Skin of body (tissue), 2 donors: Measurements from ENCODE around the gene ADCY7. TPM values are rescaled to one million over a fixed set of nuclear protein-coding genes. Genes with fewer than 3 reads are reported as not detected.

Experiments
- DNase-seq: peaks from one replicate; lab custom pipeline; 2025; lab: John Stamatoyannopoulos, UW
- total RNA-seq: library from RNA; depleted of rRNA; stranded (reverse); fragments of >200 nt; gene quantifications from one replicate; pipeline ENCODE4 v1.2.3, GENCODE V29; 2014

ADCY7 gene
- total RNA-seq, 1 donor from 2014 or later: 13.6 TPM

DNA sequence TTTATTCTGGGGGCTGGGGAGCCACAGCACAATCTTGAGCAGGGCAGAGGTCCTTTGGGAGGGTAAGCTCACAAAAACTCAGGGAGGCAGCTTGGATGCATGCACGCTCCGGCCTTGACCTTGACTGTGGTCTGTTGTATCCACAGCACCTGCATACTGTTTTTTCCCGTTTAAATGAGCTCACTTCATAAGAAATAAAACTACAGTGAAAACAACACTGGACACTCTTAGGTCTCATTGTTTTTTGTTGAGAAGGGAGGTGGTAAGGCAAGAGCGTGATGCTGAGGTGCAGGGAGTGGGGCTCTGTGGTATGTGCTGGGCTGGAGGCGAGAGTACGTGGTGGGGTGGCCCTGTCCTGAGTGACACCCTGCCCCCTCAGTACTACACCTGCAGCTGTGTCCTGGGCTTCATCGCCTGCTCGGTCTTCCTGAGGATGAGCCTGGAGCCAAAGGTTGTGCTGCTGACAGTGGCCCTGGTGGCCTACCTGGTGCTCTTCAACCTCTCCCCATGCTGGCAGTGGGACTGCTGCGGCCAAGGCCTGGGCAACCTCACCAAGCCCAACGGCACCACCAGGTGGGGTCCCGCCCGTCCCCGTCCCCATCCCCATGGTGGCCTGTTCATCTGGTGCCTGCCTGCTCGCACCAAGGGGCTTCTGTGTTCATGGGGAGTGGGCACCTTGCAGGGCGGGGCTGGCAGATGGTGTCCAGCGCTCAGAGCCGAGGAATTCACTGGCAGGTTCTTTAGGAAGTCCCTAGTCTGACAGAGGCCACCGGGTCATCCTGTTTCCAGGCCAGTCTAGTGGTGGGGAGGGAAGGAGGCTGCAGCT is 44.2 kb downstream of the ADCY7 start:
- no peak for DNase-seq

DNA sequence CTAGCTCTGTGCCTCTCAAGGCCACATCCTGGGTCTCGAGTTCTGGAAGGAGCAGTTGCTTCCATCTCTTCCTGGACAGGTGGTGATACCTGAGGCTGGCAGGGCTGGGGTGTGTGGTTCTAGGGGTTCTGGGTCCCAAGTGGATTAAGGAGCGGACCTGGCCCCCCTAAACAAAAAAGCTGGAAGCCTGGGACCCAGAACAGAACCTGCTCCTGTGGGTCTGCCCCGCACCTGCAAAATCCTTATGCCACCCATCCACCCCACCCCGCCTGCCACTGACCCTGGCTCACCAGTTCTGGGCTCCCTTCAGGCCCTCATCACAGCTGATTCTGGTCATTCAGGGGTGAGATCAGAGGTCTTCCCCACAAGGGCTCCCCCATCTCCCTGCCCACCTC is 44.8 kb downstream of the ADCY7 start:
- no peak for DNase-seq

DNA sequence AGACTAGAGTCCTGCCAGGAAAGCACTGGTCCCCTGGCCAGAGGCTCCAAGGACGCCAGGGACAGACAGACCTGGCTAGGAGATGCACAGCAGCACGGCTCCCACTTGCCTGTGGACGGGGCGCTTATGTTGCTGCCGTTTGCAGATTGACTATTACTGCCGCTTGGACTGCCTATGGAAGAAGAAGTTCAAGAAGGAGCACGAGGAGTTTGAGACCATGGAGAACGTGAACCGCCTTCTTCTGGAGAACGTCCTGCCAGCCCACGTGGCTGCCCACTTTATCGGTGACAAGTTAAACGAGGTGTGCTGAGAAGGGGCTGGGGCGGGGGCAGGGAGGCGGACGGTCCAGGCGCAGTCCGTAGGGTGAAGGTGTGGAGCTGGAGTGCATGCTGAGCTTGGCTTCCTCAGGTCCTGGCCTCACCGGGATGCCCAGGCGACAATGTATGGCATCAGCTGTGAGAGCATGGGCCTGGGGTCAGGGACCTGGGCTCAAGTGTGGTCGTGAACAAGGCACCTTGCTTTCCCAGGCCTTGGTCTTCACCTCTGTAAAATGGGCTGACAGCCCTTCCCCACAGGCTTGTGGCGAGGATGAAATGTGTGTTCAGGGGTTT is 45.6 kb downstream of the ADCY7 start:
- DNase-seq: no peak

DNA sequence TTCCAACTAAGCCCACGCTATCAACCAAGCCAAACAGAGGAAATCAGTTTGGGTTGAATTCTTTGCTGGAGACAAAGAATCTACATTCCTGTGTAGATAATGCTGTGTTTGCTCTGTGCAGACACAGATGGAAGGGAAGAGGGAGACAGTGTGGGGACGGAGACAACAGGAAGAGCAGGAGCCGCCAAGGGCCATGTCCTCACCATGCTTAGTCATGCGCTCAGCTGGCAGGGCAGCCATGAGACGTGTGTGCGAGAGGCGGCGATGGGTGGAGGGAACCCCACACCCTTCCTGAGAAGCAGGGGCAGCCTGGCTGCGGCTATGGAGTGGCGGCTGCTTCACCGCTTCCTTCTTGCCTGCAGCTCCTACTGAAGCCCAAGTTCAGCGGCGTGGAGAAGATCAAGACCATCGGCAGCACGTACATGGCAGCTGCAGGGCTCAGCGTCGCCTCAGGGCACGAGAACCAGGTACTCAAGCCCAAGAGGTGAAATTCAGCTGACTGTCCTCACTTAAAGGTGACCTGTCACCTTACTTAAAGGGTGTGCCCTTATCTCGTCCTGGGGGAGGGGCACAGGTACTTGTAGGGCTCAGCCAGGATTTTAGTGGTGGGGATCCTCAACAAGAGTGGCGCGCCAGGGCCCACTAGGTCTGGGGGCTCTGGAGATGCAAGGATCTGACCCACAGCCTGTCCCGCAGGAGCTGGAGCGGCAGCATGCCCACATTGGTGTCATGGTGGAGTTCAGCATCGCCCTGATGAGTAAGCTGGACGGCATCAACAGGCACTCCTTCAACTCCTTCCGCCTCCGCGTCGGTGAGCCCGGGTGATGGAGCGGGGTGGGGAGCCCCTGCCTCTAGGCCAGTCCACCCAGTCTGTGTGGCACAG is 47.5 kb downstream of the ADCY7 start:
- no peak for DNase-seq

DNA sequence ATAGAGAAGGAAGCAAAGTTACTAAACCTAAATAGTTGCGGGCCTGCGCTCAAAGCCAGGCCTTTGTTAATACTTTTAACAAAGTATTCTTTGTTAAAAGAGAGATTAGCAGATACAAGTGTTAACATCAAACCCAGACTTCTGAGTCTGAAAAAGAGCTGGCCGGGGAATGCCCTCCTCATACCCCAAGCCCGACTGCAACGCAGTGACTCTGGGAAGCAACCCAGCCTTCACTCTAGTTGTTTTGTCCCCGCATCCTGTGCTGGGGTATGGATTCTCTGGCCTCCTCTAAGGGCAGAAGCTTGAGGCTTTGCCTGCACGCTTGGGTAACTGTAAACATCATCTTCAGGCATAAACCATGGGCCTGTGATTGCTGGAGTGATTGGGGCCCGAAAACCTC is 48.3 kb downstream of the ADCY7 start:
- no peak for DNase-seq

DNA sequence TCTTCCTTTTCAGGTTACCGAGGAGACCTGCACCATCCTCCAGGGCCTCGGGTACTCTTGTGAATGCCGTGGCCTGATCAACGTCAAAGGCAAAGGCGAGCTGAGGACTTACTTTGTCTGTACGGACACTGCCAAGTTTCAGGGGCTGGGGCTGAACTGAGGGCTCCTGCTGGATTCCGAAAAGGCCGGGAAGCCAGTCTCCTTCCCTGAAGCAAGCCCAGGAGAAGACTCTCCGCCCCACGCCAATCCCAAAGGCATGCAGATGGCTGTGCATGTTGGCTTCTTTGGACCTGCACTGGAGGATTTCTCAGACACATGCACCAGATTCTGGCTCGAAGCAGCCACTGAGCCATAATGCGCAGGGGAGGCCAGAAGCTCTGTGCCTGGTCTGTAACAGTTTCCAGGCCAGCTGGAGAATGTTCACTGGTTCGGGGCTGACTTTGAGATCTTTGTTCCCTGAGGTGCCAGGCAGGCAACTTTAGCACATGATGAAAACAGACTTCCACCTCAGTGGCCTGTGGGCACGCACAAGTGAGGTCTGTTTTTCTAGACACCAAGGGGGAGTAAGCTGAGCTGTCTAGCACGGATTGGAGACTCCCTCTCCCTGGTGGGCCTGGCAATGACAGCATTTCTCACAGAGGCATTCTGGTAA is 49.1 kb downstream of the ADCY7 start:
- no peak for DNase-seq

DNA sequence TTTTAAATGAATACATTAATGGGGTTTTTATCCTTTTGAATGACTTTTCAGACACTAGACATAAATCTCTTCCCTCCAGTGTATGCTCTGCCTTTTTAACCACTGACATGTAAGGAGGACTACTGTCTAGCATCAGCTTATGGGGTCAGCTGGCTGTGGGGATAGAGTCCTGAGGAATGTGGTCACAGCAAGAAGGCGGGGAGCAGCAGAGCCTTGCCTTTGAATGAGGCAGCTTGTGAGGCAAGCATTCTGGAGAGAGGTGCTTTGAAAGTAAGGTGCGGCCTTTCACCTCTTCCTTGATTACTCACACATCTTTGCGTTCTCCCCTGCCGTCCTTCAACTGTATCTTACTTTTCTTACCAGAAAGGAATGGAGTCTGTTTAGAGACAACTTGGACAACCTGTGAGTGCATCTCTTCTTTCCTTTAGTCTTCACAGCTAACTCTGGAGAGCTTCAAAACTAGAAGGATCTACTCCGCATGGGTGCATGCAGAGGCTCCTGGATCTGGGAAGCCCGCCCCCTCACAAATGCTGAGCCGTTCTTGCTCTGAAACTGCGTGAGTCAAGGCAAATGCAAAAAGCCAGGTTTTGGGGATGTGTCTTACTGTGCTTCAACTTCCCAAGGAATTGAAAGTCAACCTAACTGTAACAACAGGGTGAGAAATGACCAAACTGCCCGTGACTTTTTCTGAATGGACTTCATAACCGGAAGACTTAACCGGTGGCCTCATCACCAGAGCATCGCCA is 49.9 kb downstream of the ADCY7 start:
- DNase-seq: no peak

DNA sequence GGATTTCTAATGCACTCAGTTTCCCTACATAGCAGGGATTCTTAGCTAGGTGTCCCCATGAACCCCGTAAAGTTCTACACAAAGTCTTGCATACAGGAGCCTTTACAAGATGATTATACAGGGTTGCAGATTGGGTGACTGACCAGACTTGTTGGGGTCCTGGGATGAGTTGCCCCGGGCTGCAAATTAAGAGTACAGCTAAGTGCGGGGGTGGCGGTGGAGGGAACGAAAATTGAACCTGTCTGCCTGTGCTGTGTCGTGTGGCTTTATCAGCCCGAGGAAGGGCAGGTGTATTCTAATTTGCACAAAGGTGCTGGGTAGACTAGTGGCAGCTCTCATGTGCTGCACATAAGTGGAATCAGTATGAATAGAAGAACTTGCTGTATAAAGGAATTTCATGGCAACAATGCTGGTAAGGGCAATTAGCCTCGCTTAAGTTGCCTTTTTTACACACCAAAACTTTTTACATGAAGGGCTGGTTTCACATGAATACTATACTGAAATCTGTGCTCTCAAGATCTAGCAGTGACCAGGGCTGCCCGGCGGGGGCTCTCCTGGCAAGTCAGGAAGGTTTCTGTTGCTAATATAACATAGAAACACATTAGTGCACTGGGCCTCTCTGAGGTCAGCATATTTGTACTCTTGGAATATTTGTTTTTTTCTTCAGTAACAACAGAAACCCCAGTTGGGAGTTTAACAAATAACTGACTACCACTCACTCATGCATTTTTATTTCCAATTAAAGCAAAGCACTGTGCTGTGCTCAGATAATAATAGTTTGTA is 50.7 kb downstream of the ADCY7 start:
- DNase-seq: no peak

DNA sequence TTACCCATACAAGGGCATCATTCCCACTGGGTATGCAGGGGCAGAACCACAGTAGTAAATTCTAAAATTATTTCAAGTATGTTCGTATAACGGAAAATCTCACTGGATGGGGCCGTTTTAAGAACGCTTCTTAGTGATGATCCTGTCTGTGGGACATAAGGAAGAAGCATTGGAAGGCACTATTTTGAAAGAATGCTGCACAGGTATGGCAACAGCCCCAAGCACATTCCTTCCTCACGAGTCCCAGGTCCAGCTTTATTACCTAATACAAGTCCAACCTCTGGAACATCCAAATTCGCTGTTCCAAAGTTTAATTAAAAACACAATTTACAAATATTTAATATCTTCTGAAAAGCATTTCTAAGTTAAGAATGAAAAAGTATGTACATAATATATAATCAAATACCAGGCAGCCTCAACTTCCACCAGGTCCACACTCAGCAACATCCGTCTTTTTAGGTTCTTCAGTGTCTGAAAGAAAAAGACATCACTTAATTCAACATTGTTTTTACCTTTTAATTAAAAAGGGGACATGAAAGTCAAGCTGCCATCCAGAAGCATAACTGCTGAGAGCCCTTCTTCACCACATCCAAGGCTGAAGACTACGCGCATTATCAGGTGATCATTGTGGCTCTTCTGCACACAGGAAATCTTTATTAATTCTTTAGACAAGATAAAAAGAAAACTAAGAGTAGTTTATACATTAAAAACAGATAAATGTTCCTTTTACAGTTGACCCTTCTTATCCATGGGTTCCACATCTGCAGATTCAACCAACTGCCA is 52.6 kb downstream of the ADCY7 start:
- DNase-seq: no peak

DNA sequence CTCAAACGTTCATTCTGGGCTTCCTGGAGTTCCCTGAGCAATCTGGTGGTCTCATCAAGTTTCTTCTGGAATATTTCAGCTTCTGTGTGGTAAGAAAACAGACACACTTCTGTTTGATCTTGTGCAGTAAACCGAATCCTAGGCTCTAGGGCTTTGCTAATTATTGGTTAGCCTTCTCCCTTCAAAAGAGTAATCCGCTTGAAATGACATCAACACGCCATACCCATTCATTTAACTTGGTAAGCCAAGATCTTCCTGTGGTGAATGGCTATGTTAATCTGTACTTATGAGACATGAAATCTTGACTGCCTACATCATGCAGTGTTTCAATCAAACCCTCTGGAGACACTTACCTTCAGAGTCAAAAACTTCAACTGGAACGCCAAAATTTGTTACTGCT is 54.0 kb downstream of the ADCY7 start:
- DNase-seq: no peak

DNA sequence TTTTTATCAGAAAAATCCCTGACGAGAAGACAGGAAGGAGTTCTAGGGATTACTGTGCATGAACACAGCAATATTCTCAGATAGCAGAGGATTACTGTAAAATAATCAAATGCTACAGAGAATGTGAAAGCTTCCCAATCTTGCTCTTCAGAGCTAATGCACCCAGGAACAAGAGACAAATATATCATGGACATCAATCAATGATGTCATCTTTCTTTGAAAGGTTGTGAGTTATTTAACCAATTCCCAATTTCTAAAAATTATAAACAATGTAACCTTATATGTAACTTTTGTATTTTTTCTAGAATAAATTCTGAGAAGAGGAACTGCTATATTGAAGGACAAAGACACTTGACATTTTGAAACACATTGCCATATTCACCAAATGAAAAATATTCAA is 56.0 kb downstream of the ADCY7 start:
- no peak for DNase-seq

DNA sequence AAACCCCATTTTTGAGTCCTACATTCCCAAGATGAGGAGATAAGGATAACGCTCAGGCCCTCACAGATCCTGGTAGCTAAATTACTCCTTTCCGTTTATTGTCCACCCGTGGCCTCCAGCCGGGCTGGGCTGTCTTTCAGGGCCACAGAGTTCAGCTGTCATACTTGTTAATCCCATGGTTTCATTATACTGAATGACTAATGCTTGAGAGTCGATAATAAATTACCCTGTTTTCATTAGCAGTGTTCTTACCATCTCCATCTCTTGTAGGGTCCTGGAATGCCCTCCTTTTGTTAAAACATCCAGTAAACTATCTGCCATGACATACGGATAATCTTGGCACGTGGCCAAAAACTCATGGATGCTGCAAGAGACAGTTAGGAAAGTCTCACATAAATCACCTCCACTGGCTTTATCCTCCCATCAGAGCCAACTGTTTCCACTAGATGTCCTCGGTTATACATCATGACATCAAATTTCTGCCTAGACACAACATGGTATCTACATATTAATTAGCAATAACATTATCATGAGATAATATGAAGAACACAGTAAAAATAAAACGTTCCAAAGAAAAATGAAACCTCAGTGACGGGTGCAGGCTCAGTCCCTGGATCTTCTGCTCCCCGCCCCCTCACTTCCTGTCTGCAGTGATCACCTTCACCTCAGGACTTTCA is 57.1 kb downstream of the ADCY7 start:
- no peak for DNase-seq

DNA sequence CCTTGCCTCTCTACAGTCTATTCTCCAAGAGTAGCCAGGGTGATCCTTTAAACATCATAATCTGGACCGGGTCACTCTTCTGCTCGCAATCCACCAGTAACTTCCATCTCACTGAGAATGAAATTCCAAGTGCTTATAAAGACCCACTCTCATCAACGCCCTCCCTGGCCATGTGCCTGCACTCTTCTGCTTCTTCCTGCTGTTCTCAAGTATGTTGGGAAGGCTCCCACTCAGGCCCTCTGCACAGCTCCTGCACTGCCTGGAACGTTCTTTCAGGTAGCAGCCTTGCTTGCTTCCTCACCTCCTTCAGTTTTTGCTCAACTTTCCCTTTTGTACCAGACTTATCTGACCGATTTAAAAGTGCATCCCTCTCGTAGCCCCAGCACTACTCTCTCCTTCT is 58.0 kb downstream of the ADCY7 start:
- no peak for DNase-seq

DNA sequence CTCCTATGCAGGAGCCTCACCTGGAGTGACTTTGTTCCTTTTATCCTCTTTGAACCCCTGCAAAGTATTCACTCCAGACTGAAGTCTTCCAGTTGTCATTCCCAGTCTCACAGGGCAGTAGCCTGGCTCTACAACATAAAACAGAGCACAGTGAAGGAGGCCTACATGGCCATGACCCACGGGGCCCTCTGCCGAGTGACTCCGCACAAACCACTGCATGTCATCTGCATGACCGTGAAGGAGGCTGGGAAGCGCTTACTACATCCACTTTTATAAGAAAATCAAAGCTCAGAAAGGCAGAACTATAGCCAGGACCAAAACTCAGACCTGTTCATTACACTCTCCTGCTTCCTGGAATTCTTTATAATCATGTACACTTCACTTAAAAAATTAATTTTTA is 59.9 kb downstream of the ADCY7 start:
- DNase-seq: no peak

DNA sequence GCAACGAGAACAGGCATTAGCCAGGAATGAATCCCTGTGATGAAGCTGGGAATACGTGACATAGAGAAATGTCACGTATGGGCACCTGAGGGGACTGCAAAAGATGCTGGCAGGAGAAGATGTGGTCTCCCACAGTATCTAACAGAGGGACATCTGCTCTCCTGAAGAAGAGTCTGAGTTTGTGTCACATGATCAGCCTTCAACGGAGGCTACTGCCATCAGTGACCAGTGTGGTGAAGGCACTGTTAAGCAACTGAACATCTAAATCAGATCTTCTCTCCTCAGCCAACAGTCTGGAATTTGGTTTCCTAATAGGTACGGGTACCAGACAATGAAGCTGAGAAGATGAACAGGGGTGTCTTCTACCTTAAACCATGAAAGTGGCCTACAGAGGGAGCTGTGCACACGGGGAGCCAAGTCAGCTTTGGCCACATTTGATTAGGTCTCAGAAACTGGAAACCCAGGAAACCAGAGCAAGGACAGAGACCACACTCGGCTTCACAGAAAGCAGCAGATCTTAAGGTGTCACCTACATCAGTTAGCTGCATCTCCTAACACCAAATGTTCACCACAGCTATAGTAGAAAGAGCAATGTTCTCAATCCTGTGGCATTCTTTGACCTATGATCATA is 60.6 kb downstream of the ADCY7 start:
- DNase-seq: no peak

DNA sequence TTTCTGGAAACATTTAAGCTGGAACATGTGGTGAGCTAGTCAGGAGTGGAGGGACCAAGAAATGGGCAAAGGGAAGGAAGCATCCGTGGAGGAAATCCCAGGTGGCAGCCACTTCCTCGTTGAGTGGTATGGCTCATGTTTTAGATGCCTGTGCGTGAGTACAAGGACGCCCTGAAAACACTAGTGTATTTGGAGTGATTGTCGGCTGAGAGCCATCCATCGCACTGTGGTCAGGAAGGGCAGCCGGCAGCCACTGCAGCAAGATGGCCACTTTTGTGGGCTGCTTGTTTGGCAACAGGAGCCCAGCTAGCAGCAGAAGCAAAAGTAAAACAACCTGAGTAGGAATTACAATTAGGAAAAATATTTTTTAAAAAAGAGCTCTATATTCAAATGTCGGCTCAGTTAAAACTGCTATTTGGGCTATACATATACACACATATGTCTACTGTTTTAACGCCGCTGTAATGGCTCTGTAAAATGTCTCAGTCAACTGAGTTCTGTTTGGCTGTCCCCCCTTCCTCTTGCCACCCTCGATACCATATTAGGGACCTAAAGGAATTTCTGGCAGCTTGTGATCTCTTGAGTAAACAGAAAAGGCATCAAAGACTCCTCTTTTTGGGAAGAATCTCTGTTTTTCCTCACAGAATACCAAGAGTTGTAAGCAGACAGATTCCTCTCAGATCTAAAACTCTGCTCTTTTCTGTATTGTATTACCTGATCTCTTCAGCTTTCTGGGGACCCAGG is 63.3 kb downstream of the ADCY7 start:
- no peak for DNase-seq

DNA sequence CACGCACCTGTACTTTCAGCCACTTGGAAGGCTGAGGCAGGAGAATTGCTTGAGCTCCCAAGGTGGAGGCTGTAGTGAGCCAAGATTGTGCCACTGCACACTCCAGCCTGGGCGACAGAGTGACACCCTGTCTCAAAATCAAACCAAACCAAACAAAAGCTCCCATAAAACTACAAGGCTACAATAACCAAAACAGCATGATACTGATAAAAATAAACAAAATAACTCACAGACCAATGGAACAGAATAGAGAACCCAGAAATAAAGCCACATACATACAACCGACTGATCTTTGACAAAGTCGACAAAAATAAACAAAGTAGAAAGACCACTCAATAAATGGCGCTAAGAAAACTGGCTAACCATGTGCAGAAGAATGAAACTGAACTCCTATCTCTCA is 65.2 kb downstream of the ADCY7 start:
- DNase-seq: no peak

DNA sequence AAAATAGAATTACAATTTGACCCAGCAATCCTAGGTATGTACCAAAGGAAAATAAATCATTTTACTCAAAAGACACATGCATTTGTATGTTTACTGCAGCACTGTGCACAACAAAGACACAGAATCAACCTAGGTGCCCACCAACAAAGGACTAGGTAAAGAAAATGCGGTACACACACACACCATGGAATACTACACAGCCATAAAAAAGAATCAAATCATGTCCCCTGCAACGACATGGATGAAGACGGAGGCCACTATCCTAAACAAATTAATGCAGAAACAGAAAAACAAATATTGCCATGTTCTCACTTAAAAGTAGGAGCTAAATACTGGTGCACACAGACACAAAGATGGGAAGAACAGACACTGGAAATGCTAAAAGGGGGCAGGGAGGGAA is 66.2 kb downstream of the ADCY7 start:
- no peak for DNase-seq
